GM18867 (cell line): ENCODE measurements around the gene RAF1.
"Not testable (repeated sequence)": the region's sequence is repeated elsewhere in the genome, so short reads cannot be mapped to it uniquely, and the experiment has no call there.

Experiments used
- ATAC-seq: cut with Tn5 transposase; IDR thresholded peaks from one replicate; pipeline ENCODE4 v1.9.1; 2021; ENCODE audit warnings: mild to moderate bottlenecking, moderate library complexity; ENCODE audit not compliant: unreplicated experiment

The RAF1 gene

GRCh38 chr3:12562451-12562850 lies 101.5 kb downstream of the RAF1 start:
- no peak for ATAC-seq

GRCh38 chr3:12561397-12561796 lies 102.5 kb downstream of the RAF1 start:
- no peak for ATAC-seq

DNA sequence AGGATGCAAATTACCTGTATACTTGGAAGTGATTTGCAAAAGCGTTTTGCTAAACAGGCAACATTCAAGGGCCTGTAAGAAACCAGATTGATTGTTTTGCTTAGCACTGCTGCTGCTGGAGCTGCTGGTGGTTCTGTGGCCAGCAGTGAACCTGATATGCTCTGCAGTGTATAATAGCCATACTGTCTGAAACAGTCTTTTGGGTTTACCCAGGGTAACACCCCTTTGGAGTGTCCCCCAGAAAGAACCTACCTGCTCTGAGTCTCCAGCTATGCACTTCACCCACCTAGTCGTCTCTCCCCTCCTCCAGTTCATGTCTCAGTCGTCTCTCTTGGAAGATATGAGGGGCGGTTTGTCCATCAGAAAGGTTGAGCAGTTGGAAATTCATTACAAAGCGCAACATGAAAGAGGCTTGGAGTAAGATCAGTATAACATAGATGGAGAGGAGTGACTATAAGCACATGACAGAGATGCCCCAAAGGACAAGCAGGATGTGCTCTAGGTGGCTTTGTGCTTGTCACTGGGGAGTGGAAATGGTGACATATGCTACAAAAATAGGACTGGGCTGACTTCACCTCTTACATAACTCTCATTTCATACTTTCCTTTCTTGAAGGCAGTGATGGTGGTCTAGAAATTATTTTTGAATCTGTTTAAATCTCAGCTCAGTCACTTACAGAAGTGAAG lies 103.3 kb downstream of the RAF1 start:
- peak; percentile 42 for ATAC-seq

GRCh38 chr3:12559520-12559919 lies 104.4 kb downstream of the RAF1 start:
- no peak for ATAC-seq

DNA sequence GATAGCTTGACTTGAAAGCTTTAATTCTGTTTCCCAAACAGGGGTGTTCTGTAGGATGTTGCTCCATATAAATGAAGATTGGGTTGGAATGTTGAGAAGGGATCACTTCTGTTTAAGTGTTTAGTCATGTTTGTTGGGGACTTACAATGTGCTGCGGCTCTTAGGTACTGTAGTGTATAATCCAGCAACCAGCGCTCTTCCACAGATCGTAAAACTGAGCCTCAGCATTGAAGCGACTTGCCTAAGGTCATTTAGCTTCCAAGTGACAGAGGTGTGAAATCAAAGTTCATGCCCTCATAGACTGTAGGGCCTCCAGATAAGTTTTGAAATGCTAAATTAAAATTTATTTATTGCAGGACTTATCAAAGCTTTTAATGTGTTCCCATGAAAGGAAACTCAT lies 105.2 kb downstream of the RAF1 start:
- no peak for ATAC-seq

DNA sequence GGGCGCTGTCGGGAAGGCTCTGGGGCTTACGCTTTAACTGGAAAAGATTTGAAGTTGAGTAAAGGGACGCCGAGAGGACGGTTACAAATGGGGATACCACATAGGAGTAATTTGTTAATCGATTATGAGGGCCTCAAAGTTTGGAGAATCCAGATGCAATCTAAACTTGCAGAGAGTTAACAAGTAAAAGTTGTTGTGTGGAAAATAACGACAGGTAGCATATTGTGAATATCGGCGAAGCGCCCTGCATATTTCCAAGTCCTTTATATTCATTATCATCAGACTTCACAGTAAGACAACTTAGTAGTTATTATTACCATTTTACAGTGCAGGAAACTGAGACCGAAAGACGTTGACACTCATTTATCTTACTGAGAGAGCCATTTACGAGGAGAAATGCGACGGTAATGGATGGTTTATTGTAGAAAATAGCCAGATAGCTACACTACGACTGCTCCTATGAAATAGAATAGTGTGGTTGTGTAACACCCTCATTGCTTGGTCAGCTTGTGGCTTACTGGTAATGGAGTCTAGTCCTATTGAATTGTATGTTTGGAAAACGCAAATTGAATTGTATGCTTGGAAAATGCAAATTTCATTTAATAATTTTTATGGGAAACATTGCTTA lies 106.3 kb downstream of the RAF1 start:
- no peak for ATAC-seq

DNA sequence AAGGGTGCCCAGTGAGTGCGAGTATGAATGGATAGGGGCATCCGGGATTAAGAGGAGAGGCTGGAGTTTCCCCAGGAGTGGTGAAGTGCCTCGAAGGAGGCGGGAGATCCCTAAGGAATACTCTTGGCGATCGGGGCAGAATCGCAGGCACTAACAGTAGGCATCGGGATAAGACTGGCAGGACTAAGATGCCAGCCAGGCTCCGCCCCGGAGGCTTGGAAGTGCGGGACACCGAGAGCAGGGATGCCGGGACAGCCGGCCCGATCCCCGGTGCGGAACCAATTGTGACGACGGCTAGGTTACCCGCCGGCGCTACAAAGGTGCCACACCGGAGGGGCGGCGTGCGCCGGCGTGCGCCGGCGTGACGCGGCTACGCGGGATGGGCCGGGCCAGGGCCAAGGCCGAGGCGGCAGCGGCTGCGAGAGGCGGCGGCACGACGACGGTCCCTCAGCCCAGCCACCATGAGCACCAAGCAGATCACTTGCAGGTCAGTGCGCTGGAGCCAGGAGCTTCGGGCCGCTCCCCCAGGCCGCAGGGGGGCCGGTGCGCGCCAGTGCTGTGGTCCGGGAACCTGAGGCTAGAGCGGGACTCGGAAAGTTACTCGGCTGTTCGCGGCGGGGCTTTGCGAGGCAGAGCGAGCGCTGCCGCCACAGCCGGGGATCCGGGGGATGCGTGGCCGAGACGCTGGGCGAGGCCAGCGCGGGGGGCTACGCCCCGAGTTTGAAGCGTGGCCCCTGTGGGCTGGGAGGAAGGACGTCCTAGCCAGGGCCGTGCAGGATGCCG lies 107.0 kb downstream of the RAF1 start, which contains the start of gene MKRN2:
Gene MKRN2 (plus strand): TSS at position 398 of the 783 bp plus-strand sequence. CDS start 64 bp downstream, at position 462.
- ATAC-seq = peak; percentile 84

DNA sequence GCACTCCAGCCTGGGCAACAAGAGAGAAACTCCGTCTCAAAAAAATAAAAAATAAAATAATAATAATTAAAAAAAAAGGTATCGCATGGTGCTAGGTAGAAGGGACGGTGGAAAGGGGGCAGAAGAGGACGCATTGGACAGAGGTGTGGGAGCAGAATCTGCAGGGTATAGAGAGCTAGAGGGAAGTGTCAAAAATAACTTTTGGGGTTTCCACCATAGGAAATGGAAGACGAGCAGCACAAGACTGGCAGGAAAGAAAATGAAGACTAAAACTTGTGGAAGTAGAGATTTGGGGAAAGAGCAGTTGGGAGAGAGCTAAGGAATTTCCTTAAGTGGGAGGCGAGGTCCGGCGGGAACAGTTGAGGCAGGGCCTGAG lies 107.6 kb downstream of the RAF1 start:
- ATAC-seq = no peak

DNA sequence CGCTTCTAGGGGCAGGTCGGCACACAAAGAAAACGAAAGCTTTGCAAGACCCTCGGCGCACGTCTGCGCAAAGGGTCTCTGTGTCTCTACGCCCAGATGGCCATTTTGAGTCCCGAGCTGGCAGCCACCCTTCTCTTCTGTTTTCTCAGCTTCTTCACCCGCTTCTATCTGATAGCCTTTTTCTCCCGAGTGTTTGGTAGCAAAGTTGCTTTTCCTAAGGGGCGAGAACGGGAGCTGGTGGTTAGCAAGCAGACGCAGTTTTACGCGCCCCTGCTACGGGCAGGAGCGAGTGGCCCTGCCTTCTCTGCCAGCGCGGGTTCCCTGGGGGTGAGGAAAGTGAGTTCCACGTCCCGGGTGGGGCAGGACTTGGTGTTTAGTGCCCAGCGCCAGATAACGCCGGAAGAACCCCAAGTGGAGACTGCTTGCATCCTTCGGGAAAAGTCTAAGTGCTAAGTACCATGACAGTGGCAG lies 110.0 kb downstream of the RAF1 start:
- ATAC-seq = no peak

GRCh38 chr3:12549971-12550760 lies 113.8 kb downstream of the RAF1 start:
- ATAC-seq = no peak

DNA sequence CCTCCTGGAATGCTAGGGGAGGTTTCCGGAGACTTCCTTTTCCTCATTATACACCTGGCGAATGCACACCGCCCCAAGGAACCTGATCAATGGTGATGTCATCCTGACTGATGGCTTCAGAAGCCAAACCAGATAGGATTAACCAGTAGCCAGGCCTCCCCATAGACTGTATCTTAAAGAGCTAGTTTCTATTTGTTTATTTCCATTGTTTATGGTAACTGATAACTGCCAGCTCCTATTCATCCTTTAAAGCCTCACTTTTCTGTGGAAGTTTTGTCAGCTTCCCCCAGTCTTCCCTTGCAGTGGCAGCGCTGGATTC lies 118.5 kb downstream of the RAF1 start, which contains the start of gene MKRN2OS:
Gene MKRN2OS (minus strand): TSS at position 27 of the 319 bp plus-strand sequence. CDS start 35 bp downstream, outside the sequence.
- ATAC-seq = no peak

DNA sequence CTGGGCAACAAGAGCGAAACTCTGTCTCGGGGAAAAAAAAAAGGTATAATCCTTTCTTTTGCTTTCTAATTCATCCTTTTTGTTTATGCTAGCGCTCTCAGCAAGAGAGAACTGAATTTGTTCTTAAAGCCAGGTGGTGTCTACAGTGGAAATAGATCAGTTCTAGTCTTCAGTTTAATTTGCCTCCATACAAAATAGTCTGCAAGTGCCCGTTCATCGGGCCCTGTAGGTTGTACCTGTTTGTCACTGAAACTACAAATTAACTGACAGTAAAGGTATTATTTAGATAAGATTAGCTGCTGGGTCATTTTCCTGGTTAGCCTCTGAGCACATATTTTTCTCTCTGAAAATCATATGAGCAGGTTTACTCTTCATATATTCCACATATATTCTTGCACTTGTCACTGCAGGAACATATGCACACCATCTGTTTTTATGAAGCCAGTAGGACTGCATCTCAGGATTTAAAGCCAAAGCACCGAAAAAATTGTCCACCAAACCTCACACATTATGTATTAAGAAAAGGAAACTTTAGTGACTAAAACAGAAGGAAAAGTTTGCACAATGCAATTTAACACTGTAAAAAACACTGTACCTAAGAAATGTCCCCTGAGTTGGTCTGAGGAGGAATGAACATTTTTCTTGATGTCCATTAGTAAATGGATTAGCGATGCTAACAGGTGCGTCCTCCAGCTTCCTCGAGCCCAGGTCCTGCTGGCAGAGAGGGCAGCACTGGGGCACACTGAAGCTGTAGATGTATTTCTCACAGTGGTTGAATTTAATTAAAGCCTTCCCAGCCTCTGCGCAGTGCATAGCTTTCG lies 119.1 kb downstream of the RAF1 start:
- no peak for ATAC-seq

GRCh38 chr3:12543497-12543896 lies 120.4 kb downstream of the RAF1 start:
- not testable (repeated sequence) for ATAC-seq

- ATAC-seq = no peak
Measured at GRCh38 chr3:12541625-12542024, 122.3 kb downstream of the RAF1 start.

GRCh38 chr3:12536423-12536822 lies 127.5 kb downstream of the RAF1 start:
- ATAC-seq = no peak
